Activated CD4-positive, alpha-beta T cell treated with anti-CD3 and anti-CD28 coated beads, Interleukin-2, amount 10 ng/mL, durations not matched to agents 7 days and 5 days (primary cell): ENCODE data around the gene ABLIM1. TPM values are rescaled to one million over a fixed set of nuclear protein-coding genes. Genes with fewer than 3 reads are reported as not detected.

Source experiments
- CTCF ChIA-PET: fragments of 350-600 bp; sonication (Branson Sonifier 250); formaldehyde crosslinking; loops from one replicate; lab custom pipeline; 2021; ENCODE audit warnings: antibody characterized with exemption; lab: Charles Lee
- POLR2A ChIA-PET: fragments of 350-600 bp; sonication (Branson Sonifier 250); formaldehyde crosslinking; loops from one replicate; lab custom pipeline; 2021; ENCODE audit warnings: antibody characterized with exemption; lab: Charles Lee
- DNase-seq: peaks from one replicate; pipeline ENCODE4 v3.0.0-alpha.2; 2020
- H3K27ac Mint-ChIP-seq: one replicate; pipeline ENCODE4 v1.8.0; 2021; ENCODE audit warnings: mild to moderate bottlenecking, moderate library complexity, mixed read lengths
- H3K27me3 Mint-ChIP-seq: one replicate; pipeline ENCODE4 v1.8.0; 2021; ENCODE audit warnings: mixed read lengths
- H3K36me3 Mint-ChIP-seq: one replicate; pipeline ENCODE4 v1.8.0; 2021; ENCODE audit warnings: low read depth, mixed read lengths
- H3K4me1 Mint-ChIP-seq: one replicate; pipeline ENCODE4 v1.8.0; 2021; ENCODE audit warnings: mixed read lengths
- H3K4me3 Mint-ChIP-seq: one replicate; pipeline ENCODE4 v1.8.0; 2021; ENCODE audit warnings: mild to moderate bottlenecking, moderate library complexity, mixed read lengths
- H3K9me3 Mint-ChIP-seq: one replicate; pipeline ENCODE4 v1.8.0; 2021; ENCODE audit warnings: mixed read lengths
- total RNA-seq, 2 experiments: library from RNA; stranded (reverse); gene quantifications; one replicate each; pipeline ENCODE4 v1.2.3, GENCODE V29; 2021

The ABLIM1 gene
- total RNA-seq, 2 experiments from 2014 or later, result 141 to 161 TPM

DNA sequence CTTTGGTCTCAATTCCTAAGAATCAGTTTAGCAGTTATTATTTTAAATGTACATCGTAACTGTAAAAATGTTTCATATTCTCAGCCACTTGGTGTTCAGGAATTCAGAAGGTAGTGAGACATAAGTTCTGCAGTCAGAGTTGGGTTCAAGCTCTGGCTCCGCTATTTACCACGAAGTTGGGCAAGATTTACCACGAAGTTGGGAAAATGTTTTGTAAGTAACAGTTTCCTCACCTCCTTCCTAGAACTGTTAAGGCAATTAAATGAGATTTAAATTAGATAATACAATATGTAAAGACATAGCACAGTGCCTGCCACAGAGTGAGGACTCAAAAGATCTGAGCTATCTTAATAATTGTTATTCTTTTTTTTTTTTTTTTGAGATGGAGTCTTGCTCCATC, 16.3 kb upstream of the ABLIM1 start:
- Mint-ChIP-seq H3K27me3 (peaks cover 17% of the 10 kb centered on the region), H3K9me3 (no peaks in the 10 kb centered on the region), H3K36me3 (no peaks in the 10 kb centered on the region), H3K27ac (no peak overlapping the region), H3K4me1 (no peaks in the 10 kb centered on the region), H3K4me3 (no peak overlapping the region)
- ChIA-PET POLR2A (no interaction called here), CTCF (no interaction called here)
- no peak for DNase-seq

DNA sequence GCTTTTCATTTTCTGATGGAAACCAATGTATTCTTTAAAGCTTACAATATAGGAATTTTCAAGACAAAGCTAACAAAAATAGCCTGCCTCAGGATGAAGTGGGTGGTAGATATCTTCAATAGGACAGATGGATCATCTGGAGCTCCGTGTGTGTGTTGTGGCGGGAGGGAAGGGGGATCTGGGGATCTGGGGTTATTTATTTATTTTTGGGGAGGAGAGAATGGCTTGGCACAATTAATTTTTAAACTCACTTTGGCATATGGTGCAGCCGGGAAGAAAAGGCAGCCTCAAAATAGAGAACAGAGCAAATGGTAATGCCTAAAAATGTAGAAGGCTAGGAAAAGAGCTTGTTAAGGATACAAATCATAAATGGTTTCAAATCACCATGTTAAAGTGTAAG, 11.6 kb upstream of the ABLIM1 start:
- H3K27me3 Mint-ChIP-seq, result peaks cover 34% of the 10 kb centered on the region
- no peak for DNase-seq
- POLR2A ChIA-PET, result no interaction called here
- no peaks in the 10 kb centered on the region for H3K9me3 Mint-ChIP-seq
- H3K4me1 Mint-ChIP-seq, result no peaks in the 10 kb centered on the region
- H3K4me3 Mint-ChIP-seq, result no peak overlapping the region
- no peaks in the 10 kb centered on the region for H3K36me3 Mint-ChIP-seq
- no peak overlapping the region for H3K27ac Mint-ChIP-seq
- CTCF ChIA-PET, result no interaction called here

DNA sequence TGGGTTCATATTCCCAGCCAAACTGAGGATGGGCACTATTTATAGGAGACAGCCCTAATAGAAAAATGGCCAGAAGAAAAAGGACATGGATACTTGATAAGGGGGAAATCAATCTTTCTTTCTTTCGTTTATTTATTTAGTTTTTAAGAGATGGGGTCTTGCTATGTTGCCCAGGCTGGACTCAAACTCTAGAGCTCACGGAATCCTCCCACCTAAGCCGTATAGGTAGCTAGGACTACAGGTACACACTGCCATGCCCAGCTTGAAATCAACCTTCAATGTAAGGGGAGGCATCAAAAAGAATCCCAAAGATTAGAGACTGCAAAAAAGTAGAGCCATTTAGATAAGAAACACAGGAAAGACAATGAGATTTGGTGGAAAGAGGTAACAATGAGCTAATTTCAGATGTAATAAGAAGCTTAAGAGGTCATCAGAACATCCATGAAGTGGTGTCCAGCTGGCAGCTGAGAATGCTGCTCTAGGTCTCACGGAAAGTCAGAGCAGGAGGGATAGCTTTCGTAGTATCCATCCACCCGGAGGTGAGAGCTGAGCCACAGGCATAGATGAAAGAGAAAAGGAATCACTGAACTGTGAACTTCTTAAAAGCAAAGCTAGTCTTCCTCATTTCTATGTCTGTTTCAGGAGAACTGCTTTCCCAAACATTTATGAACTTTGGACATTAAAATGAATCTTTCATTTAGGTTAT, 10.5 kb upstream of the ABLIM1 start:
- no peaks in the 10 kb centered on the region for H3K4me1 Mint-ChIP-seq
- ChIA-PET POLR2A (no interaction called here), CTCF (no interaction called here)
- H3K4me3 Mint-ChIP-seq, result no peak overlapping the region
- H3K36me3 Mint-ChIP-seq, result no peaks in the 10 kb centered on the region
- H3K27ac Mint-ChIP-seq, result no peak overlapping the region
- peaks cover 34% of the 10 kb centered on the region for H3K27me3 Mint-ChIP-seq
- no peaks in the 10 kb centered on the region for H3K9me3 Mint-ChIP-seq
- DNase-seq, result no peak

DNA sequence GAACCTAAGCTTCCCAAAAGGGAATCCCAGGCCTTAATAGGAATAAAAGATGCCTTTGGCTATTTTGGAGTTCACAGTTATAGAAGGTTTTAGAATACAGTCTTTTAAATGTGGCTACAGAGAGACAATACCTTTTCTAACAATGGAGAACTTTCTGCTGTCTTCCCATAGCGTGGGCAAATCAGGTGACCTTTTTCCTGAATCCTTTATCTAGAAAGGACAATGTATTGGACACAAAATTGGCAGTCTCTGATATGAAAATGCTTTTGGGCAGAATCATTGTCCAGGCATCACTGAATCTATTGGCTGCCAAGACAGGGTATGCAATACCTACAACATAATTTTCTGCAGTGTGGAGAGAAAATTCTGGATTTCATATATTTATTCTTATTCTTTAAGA, 7.8 kb upstream of the ABLIM1 start:
- no peak for DNase-seq
- H3K4me1 Mint-ChIP-seq, result no peaks in the 10 kb centered on the region
- H3K4me3 Mint-ChIP-seq, result no peak overlapping the region
- H3K36me3 Mint-ChIP-seq, result no peaks in the 10 kb centered on the region
- ChIA-PET POLR2A (no interaction called here), CTCF (no interaction called here)
- H3K9me3 Mint-ChIP-seq, result no peaks in the 10 kb centered on the region
- no peak overlapping the region for H3K27ac Mint-ChIP-seq
- peaks cover 36% of the 10 kb centered on the region for H3K27me3 Mint-ChIP-seq

DNA sequence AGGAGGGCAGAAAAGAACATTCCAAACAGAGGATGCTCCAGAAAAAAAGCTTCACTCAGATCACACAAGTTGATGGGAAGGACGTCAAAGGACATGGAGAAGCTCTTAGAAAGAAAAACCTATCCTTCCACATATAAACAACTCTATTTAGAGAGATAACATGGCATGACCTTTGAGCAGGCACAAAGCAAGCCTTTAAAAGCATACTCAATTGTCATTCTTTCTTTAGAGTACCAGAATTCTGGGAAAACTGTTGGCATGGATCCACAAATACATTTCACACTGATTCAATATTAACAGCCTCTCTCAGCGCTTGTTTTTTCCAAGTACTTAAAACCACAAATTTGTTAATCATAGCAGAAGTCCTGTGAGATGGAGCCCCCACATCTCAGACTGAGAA, 7.3 kb upstream of the ABLIM1 start:
- H3K27ac Mint-ChIP-seq, result no peak overlapping the region
- H3K9me3 Mint-ChIP-seq, result no peaks in the 10 kb centered on the region
- H3K4me1 Mint-ChIP-seq, result no peaks in the 10 kb centered on the region
- CTCF ChIA-PET, result interaction anchor here (0.6 kb wide), 1 partner anchor 95 kb away, joined by 3 read pairs; no protein-coding TSS in a partner anchor
- H3K4me3 Mint-ChIP-seq, result no peak overlapping the region
- H3K27me3 Mint-ChIP-seq, result peaks cover 33% of the 10 kb centered on the region
- no peaks in the 10 kb centered on the region for H3K36me3 Mint-ChIP-seq
- POLR2A ChIA-PET, result no interaction called here
- no peak for DNase-seq

DNA sequence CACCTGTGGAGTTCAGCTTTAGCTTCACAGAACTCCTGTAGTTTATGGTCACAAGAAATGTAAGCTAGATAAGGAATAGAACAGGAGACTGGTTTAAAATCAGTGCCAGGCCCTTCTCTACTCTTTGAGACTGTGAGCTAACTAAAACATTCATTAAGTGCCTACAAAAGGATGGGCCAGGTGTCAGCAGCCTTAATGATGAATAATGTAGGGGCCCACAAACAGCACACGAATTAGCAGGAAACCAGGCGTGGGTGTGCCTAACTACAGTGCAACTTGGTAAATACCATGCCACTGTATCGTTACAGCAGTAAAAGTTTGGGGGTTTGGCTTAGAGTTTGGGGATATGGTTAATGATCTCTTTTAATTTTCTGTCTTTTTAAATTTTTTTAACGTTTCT, 6.1 kb upstream of the ABLIM1 start:
- ChIA-PET POLR2A (no interaction called here), CTCF (no interaction called here)
- Mint-ChIP-seq H3K9me3 (no peaks in the 10 kb centered on the region), H3K4me1 (no peaks in the 10 kb centered on the region), H3K27me3 (peaks cover 22% of the 10 kb centered on the region), H3K27ac (no peak overlapping the region), H3K36me3 (no peaks in the 10 kb centered on the region), H3K4me3 (no peak overlapping the region)
- no peak for DNase-seq

DNA sequence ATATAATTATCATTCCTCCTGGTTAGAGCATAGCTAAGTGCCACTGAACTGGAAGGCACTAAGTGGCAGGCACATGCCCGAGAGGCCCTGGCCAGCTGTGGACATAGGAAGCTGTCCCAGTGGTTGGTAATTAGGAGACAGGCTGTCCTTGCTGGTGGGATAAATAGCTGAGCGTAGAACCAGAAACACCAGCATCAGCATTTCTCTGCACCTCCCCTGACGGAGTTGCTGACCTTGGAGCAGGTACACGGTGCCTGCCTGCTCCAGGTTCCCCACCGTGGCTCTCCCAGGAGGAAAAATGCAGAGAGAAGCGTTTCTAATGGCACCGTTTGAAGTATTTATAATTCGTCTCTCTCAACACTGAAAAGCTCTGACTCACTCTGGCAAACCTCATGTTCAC, 5.6 kb upstream of the ABLIM1 start:
- Mint-ChIP-seq H3K27me3 (peaks cover 20% of the 10 kb centered on the region), H3K27ac (no peak overlapping the region), H3K4me3 (no peak overlapping the region), H3K36me3 (no peaks in the 10 kb centered on the region), H3K9me3 (no peaks in the 10 kb centered on the region), H3K4me1 (no peaks in the 10 kb centered on the region)
- ChIA-PET POLR2A (no interaction called here), CTCF (no interaction called here)
- no peak for DNase-seq

DNA sequence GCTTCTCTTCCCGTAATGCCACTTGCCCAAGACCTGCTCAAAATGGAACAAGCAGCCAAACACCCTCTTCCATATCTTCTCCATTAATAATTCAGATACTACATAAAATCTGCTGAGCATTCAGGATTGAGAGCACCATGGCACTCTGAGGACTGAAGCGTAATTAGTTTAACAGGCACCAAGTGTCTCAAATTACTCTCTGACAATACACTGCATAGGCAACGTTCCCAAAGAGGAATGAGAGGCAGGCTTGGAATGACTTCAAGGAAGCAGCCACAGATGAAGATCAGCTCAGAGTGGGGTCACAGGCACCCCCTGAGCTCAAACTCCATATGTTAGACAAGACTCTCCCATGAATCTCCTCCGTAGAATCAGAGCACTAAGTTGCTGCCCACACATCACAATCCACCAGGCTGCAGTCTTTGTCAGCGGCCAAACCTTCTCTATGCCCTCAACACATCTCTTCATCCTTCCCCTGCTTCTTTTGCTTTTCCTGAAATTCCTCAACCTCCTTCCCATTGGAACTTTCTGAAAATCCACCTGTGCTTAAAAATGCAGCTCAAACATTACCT, 4.7 kb upstream of the ABLIM1 start:
- ChIA-PET CTCF (interaction anchor here (1.0 kb wide), 1 partner anchor 93 kb away, joined by 3 read pairs; no protein-coding TSS in a partner anchor), POLR2A (no interaction called here)
- Mint-ChIP-seq H3K4me3 (no peak overlapping the region), H3K27ac (no peak overlapping the region), H3K36me3 (no peaks in the 10 kb centered on the region), H3K9me3 (no peaks in the 10 kb centered on the region), H3K27me3 (peaks cover 14% of the 10 kb centered on the region), H3K4me1 (no peaks in the 10 kb centered on the region)
- DNase-seq, result no peak

DNA sequence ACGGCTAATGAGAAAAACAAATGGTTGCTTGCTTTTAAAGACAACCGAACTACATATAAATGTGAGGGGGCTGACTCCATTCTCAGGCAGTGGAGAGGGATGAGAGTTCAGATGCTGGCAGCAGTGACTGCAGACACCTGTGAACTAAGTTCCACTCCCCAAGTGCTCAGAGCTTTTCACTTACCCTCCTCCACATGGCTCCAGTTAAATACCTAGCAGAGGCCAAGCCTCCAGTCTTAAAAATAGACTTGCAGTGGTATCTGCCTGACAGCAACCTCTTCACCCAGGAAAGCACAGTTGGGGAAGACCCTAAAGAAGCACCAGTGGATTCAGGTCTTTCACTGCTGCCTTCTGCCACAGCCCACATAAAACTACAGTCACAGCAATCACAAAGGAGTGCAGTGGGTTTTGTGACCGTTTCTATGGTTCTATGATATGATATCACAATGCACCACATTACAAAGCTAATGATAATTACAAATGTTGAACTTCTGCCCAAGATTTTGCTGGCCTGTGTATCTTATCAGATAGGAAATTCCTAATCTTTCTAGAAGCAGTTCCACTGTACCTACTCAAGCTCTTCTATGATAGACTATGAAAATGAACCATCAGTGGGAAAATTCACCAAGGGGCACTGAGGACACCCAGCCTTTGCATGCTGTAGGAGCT, 3.3 kb upstream of the ABLIM1 start:
- H3K4me1 Mint-ChIP-seq, result no peaks in the 10 kb centered on the region
- ChIA-PET POLR2A (no interaction called here), CTCF (no interaction called here)
- no peak overlapping the region for H3K27ac Mint-ChIP-seq
- no peaks in the 10 kb centered on the region for H3K9me3 Mint-ChIP-seq
- DNase-seq, result no peak
- no peaks in the 10 kb centered on the region for H3K36me3 Mint-ChIP-seq
- peaks cover 14% of the 10 kb centered on the region for H3K27me3 Mint-ChIP-seq
- H3K4me3 Mint-ChIP-seq, result no peak overlapping the region

DNA sequence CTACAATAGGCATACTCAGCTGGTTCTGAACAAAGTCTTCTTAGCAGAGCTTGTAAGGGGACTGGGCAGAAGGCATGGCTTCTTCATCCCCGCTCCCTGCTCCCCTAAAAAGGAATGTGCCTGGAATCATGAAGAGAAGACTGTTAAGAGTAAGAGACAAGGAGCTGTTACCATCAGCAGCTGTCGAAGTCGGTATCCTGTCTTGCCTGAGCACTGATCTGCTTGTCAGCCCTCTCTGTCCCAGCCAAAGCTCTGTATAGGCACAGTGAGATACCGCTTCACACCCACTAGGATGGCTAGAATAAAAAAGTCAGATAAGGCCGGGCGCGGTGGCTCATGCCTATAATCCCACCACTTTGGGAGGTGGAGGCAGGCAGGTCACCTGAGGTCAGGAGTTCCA, 2.4 kb downstream of the ABLIM1 start:
- ChIA-PET CTCF (interaction anchor here (0.9 kb wide), 1 partner anchor 32 kb away, joined by 4 read pairs; no protein-coding TSS in a partner anchor), POLR2A (no interaction called here)
- Mint-ChIP-seq H3K27me3 (peaks cover 9% of the 10 kb centered on the region), H3K4me1 (peaks cover 18% of the 10 kb centered on the region), H3K4me3 (no peak overlapping the region), H3K9me3 (no peaks in the 10 kb centered on the region), H3K36me3 (no peaks in the 10 kb centered on the region), H3K27ac (no peak overlapping the region)
- no peak for DNase-seq

DNA sequence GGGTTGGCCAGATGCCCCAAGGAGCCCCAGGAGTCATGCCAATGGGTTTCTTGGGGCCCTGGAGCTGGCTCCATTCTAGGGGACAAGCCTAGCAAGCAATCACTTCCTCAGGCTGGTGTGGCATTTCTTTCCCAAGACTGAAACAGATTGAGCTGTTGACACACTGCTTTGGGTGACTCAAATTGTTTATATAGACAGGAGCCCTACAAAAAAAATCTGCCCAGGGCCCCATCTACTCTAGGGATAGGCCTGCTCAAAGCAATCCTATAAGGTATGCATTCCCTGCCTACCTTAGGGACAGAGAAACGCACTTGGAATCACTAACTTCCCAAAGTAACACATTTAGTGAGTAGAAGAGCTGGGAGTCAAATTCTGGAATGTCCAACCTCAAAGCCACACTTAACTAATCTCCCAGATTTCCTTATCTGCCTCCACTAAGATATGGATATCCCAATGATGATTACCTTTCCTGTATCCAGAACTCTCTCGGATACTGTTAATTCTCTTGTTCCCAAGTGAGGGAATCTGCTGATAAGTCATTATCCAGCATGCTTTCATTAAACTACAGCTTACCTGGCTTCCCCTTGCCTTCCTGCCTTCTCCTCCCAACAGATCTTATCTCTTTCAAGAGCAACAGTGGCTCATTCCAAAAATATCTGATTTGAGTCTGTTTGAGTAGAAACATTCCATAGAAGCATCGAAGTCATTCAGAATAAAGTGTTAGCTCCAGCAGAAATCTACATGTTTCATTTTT, 3.1 kb downstream of the ABLIM1 start:
- ChIA-PET CTCF (interaction anchor here (0.9 kb wide), 1 partner anchor 33 kb away, joined by 4 read pairs; no protein-coding TSS in a partner anchor), POLR2A (no interaction called here)
- DNase-seq, result no peak

DNA sequence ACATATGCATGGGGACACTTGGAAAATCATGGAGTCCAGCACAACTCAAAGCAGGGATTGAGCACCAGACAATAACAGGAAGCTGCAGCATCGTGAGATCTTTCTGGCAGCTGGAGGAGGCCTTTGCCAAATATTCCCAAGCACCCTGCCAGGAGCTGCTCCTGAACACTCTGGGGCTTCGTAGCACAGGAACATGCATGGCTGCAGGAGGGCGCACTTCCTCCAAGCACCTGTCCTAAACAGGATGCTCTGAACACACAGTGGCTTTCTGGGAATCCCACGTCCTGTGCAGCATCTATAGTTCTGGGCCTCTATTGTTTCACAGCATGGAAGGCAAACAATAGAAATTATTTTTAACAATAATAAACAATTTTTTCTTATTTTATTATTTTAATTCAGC, 4.1 kb downstream of the ABLIM1 start:
- H3K27ac Mint-ChIP-seq, result no peak overlapping the region
- no peaks in the 10 kb centered on the region for H3K36me3 Mint-ChIP-seq
- POLR2A ChIA-PET, result no interaction called here

More for the DNA sequence above, 3.1 kb downstream of the ABLIM1 start:
- H3K4me3 Mint-ChIP-seq, result no peak overlapping the region
- no peaks in the 10 kb centered on the region for H3K36me3 Mint-ChIP-seq
- no peak overlapping the region for H3K27ac Mint-ChIP-seq
- peaks cover 9% of the 10 kb centered on the region for H3K27me3 Mint-ChIP-seq
- H3K9me3 Mint-ChIP-seq, result no peaks in the 10 kb centered on the region
- H3K4me1 Mint-ChIP-seq, result peaks cover 18% of the 10 kb centered on the region

More for the DNA sequence above, 4.1 kb downstream of the ABLIM1 start:
- peak; percentile 10 for DNase-seq
- CTCF ChIA-PET, result no interaction called here
- Mint-ChIP-seq H3K9me3 (no peaks in the 10 kb centered on the region), H3K4me1 (peaks cover 20% of the 10 kb centered on the region), H3K27me3 (peaks cover 9% of the 10 kb centered on the region), H3K4me3 (no peak overlapping the region)
